ENCODE data around the gene UNC13B.

GRCh38 chr9:35446012-35446411 lies 284.2 kb downstream of the UNC13B start:
- TF ChIP-seq CTCF (IDR thresholded peaks at IDR 0.05) (no peak), EZH2 (IDR thresholded peaks at IDR 0.05; ENCODE audit: borderline replicate concordance, insufficient read depth, low read depth, low read length, poor library complexity, severe bottlenecking) (no peak)

Measured in B cell (primary cell).